Hepatocyte (in vitro differentiated cells): Measurements from ENCODE around the gene TNNT2.

Experiments
- EZH2 ChIP-seq: fragments of 200-600 bp; sonication (generic); IDR thresholded peaks from 2 replicates; pipeline ENCODE4 v1.6.1; 2016; ENCODE audit warnings: antibody characterized with exemption, mild to moderate bottlenecking, borderline replicate concordance
- EZH2phosphoT487 ChIP-seq: fragments of 200-600 bp; sonication (generic); IDR thresholded peaks from one replicate; pipeline ENCODE4 v1.6.1; 2018; ENCODE audit warnings: antibody characterized with exemption, mild to moderate bottlenecking, low read depth, moderate library complexity; ENCODE audit not compliant: unreplicated experiment, severe bottlenecking

- TF ChIP-seq EZH2 (no peak), EZH2phosphoT487 (no peak)
These were observed 19.7 kb downstream of the TNNT2 start for GRCh38 chr1:201357636-201358348.
